NT2/D1 (cell line): ENCODE measurements around the gene NAGK.

Source experiments
- SUZ12 ChIP-seq: IDR thresholded peaks from 2 replicates; pipeline ENCODE4 v1.6.1; 2011; ENCODE audit not compliant: insufficient read length, insufficient read depth; ENCODE audit errors: extremely low read depth
- YY1 ChIP-seq: IDR thresholded peaks from 2 replicates; pipeline ENCODE4 v1.6.1; 2011; ENCODE audit not compliant: insufficient read length, insufficient read depth
- ZNF274 ChIP-seq: IDR thresholded peaks from 2 replicates; pipeline ENCODE4 v1.6.1; 2011; ENCODE audit warnings: mild to moderate bottlenecking, low read depth, low read length

GRCh38 chr2:71071681-71072398 is 3.4 kb downstream of the NAGK start:
- TF ChIP-seq YY1: no peak
- TF ChIP-seq SUZ12: no peak
- TF ChIP-seq ZNF274: no peak
